HG03045 (cell line): ENCODE measurements around the gene MYO5C.

ENCODE experiments used
- ATAC-seq: cut with Tn5 transposase; IDR thresholded peaks from one replicate; pipeline ENCODE4 v1.9.1; 2021; ENCODE audit warnings: mild to moderate bottlenecking, moderate library complexity; ENCODE audit not compliant: unreplicated experiment

Gene MYO5C

GRCh38 chr15:52278636-52279367, 16.8 kb downstream of the MYO5C start:
- no peak for ATAC-seq

- no peak for ATAC-seq
These were observed 17.5 kb downstream of the MYO5C start for GRCh38 chr15:52278135-52278534.

- ATAC-seq = no peak
These were observed 18.0 kb downstream of the MYO5C start for GRCh38 chr15:52277575-52277974.

GRCh38 chr15:52276256-52276770, 19.3 kb downstream of the MYO5C start:
- ATAC-seq = no peak

GRCh38 chr15:52263563-52264282, 31.9 kb downstream of the MYO5C start:
- no peak for ATAC-seq

- no peak for ATAC-seq
These were observed 33.2 kb downstream of the MYO5C start for GRCh38 chr15:52262364-52262763.

GRCh38 chr15:52261498-52262242, 33.9 kb downstream of the MYO5C start:
- ATAC-seq = peak; percentile 99

GRCh38 chr15:52261026-52261425, 34.6 kb downstream of the MYO5C start:
- ATAC-seq = no peak

- ATAC-seq = no peak
These were observed 36.1 kb downstream of the MYO5C start for GRCh38 chr15:52259503-52259902.

GRCh38 chr15:52258461-52258860, 37.1 kb downstream of the MYO5C start:
- ATAC-seq = no peak

- ATAC-seq = no peak
These were observed 37.9 kb downstream of the MYO5C start for GRCh38 chr15:52257734-52258062.

- no peak for ATAC-seq
These were observed 38.5 kb downstream of the MYO5C start for GRCh38 chr15:52256930-52257733.

- ATAC-seq = no peak
These were observed 39.2 kb downstream of the MYO5C start for GRCh38 chr15:52256366-52256765.

GRCh38 chr15:52255935-52256334, 39.7 kb downstream of the MYO5C start:
- no peak for ATAC-seq

GRCh38 chr15:52255008-52255407, 40.6 kb downstream of the MYO5C start:
- ATAC-seq = no peak

- ATAC-seq = no peak
These were observed 41.2 kb downstream of the MYO5C start for GRCh38 chr15:52254391-52254790.

GRCh38 chr15:52252781-52253180, 42.8 kb downstream of the MYO5C start:
- ATAC-seq = no peak

- ATAC-seq = no peak
These were observed 44.3 kb downstream of the MYO5C start for GRCh38 chr15:52251144-52251860.

GRCh38 chr15:52247461-52247860, 48.1 kb downstream of the MYO5C start:
- ATAC-seq = no peak
